Thoracic aorta (tissue), 2 donors: ENCODE results near the gene SIX3. TPM values are rescaled to one million over a fixed set of nuclear protein-coding genes. Genes with fewer than 3 reads are reported as not detected.

ENCODE experiments used
- ATAC-seq: fragments of 150-250 bp; one replicate; pipeline ENCODE4 v1.8.0; 2017; ENCODE audit warnings: low read depth; ENCODE audit not compliant: insufficient number of reproducible peaks, low FRiP score
- DNase-seq: peaks from one replicate; pipeline ENCODE4 v3.0.0-alpha.2; 2020; ENCODE audit warnings: low spot score
- H3K27ac ChIP-seq, 2 donors: fragments of 200-600 bp; sonication (generic); 1 replicate in 1 of 2; 2 replicates in 1 of 2; pipeline ENCODE4 v1.5.1; 2016; ENCODE audit warnings: mild to moderate bottlenecking in 2 of 2, moderate library complexity in 2 of 2
- H3K27me3 ChIP-seq: fragments of 200-600 bp; sonication (generic); replicated peaks from 2 replicates; pipeline ENCODE4 v1.6.0; 2016; ENCODE audit warnings: mild to moderate bottlenecking; ENCODE audit not compliant: insufficient read depth
- H3K36me3 ChIP-seq: fragments of 200-600 bp; sonication (generic); one replicate; pipeline ENCODE4 v1.5.1; 2016
- H3K4me1 ChIP-seq, 2 donors: fragments of 200-600 bp; sonication (generic); 1 replicate in 1 of 2; 2 replicates in 1 of 2; pipeline versions ENCODE4 v1.5.1 to v1.6.0; 2016; ENCODE audit warnings: low read depth in 2 of 2, mild to moderate bottlenecking in 1 of 2; ENCODE audit not compliant: control insufficient read depth in 1 of 2
- H3K4me3 ChIP-seq: fragments of 200-600 bp; sonication (generic); 2 replicates; pipeline ENCODE4 v1.5.1; 2016; ENCODE audit warnings: mild to moderate bottlenecking
- H3K9me3 ChIP-seq: fragments of 200-600 bp; sonication (generic); 2 replicates; pipeline ENCODE4 v1.5.1; 2016
- total RNA-seq, 2 donors: library from RNA; depleted of rRNA; stranded (reverse); fragments of >200 nt; gene quantifications; one replicate each; pipeline versions ENCODE4 v1.1.0 to v1.2.3, GENCODE V29; 2016
- TF ChIP-seq, protein P1 (sequence below): fragments of 200-600 bp; sonication (generic); IDR thresholded peaks from one replicate; pipeline ENCODE4 v1.5.1; 2019; ENCODE audit warnings: antibody characterized with exemption

The SIX3 gene
- total RNA-seq, 2 donors from 2014 or later: 0.14 TPM; not detected in 1

DNA sequence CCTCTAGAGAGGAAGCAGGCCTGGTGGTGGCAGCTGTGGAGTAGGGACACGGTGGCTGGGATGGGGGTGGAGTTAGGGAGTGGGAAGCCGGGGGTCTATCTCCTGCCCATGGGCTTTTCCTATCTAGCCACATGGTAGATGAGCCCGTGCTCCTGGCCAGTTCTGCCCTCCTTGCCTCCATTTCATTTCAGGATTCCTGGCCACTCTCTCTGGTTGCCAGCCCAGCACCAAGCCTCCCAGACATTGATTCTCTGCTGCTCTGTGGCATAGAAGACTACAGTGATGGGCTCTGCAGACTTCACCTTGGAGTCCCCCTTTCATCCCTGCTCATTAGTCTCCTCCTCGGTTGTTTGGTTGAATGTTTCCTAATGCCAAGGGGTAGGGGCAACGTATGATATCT, 19.4 kb downstream of the SIX3 start:
- H3K4me3 ChIP-seq: no peak overlapping the region
- no peaks in the 10 kb centered on the region for H3K27me3 ChIP-seq
- no peak for DNase-seq
- H3K27ac ChIP-seq: no peak overlapping the region
- no peak for ATAC-seq
- no peaks in the 10 kb centered on the region for H3K36me3 ChIP-seq
- H3K9me3 ChIP-seq: no peaks in the 10 kb centered on the region
- no peaks in the 10 kb centered on the region for H3K4me1 ChIP-seq
- TF ChIP-seq, protein P1, sequence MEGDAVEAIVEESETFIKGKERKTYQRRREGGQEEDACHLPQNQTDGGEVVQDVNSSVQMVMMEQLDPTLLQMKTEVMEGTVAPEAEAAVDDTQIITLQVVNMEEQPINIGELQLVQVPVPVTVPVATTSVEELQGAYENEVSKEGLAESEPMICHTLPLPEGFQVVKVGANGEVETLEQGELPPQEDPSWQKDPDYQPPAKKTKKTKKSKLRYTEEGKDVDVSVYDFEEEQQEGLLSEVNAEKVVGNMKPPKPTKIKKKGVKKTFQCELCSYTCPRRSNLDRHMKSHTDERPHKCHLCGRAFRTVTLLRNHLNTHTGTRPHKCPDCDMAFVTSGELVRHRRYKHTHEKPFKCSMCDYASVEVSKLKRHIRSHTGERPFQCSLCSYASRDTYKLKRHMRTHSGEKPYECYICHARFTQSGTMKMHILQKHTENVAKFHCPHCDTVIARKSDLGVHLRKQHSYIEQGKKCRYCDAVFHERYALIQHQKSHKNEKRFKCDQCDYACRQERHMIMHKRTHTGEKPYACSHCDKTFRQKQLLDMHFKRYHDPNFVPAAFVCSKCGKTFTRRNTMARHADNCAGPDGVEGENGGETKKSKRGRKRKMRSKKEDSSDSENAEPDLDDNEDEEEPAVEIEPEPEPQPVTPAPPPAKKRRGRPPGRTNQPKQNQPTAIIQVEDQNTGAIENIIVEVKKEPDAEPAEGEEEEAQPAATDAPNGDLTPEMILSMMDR: no peak

DNA sequence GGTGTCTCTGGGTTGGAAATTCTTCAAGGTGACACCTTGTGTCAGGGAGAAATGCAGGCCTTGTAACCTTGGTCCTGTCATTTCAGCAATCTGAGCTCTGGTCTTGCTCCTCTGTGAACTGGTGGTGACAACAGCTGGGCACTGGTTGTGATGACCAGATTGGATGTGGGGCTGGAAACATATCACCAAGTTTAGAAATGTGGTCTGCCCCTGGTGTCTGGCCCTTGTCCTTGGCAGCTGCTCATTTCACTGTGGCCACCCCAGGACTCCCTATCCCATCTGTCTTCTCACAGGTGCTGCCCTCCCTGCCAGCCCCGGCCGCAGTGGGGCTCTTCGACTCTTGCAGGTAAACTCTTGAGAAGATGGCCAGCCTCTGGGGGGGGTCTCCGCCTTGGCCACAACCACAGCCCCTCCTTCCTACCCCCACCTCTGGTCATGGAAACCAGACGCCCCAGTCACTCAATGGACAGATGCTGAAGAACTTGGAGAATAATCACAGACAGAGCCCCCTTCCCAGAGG, 20.7 kb downstream of the SIX3 start:
- DNase-seq (no peak), ATAC-seq (no peak)
- H3K27ac ChIP-seq: no peak overlapping the region
- no peaks in the 10 kb centered on the region for H3K9me3 ChIP-seq
- no peaks in the 10 kb centered on the region for H3K4me1 ChIP-seq
- no peaks in the 10 kb centered on the region for H3K27me3 ChIP-seq
- H3K36me3 ChIP-seq: no peaks in the 10 kb centered on the region
- no peak overlapping the region for H3K4me3 ChIP-seq
- TF ChIP-seq, protein P1: no peak

DNA sequence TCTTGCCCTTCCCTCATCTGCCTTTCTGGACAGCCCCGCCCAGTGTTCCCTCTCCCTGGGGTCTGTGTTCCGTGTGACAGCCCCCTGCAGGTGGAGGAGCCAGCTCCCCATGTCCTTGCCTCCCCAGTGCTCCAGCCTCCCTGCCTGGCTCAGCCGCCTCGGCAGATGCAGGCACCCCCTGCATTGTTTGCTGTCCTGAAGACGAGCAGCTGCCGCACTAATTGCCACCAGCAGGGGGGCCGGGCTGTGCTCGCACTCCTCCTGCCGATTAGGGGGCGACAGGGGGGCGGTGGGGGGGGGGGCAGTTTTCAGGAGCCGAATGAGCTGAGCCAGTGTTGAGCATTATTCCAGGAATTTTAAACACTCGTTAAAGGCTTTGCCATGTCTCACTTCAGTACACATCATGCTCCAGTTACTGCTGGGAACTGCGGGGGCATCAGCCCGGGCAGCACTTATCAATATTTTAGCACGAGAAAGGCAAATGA, 23.3 kb downstream of the SIX3 start:
- Histone ChIP-seq H3K4me3 (no peak overlapping the region), H3K9me3 (no peaks in the 10 kb centered on the region), H3K27me3 (no peaks in the 10 kb centered on the region), H3K4me1 (no peaks in the 10 kb centered on the region), H3K36me3 (no peaks in the 10 kb centered on the region), H3K27ac (no peak overlapping the region)
- no peak for ATAC-seq
- TF ChIP-seq, protein P1: no peak
- DNase-seq: no peak

DNA sequence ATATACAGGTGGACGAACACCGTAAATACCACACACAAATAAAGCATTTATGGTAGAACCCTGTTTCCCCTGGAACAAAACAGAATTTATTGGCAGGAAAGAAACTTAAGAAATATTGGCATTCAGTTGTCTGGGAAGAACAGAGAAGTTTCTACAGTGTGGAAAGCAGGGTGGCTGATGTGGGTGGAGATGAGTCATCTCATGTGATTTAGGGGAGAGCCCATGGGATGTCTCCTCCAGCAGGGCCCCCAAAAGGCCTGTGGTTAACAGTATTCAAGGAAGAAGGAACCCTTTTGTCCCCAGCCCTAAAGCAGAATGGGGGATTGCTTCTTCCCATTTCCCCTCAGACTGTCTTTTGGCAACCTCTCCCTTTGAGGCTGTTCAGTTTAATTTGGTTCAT, 24.2 kb downstream of the SIX3 start:
- Histone ChIP-seq H3K4me1 (no peaks in the 10 kb centered on the region), H3K9me3 (no peaks in the 10 kb centered on the region), H3K27me3 (no peaks in the 10 kb centered on the region), H3K4me3 (no peak overlapping the region), H3K36me3 (no peaks in the 10 kb centered on the region), H3K27ac (no peak overlapping the region)
- TF ChIP-seq, protein P1: no peak
- DNase-seq: no peak
- no peak for ATAC-seq

DNA sequence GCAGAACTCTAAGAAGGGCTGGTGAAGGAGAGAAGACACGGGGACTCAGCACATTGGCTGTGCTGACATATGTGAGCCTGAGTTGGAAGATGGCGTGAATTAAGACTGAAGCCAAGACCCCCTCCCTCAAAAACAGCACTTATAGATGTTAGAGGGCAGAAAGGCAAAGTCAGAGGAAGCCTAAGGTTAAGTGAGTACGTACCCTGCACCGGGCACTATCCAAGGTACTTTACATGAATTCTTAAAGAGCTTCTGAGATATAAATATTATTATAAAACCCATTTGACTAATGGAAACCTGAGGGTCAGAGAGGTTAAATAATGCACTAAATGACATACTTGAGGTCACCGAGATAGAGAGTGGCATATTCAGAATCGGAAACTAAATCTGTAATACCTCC, 25.6 kb downstream of the SIX3 start:
- TF ChIP-seq, protein P1: no peak
- Histone ChIP-seq H3K36me3 (no peaks in the 10 kb centered on the region), H3K4me1 (no peaks in the 10 kb centered on the region), H3K9me3 (no peaks in the 10 kb centered on the region), H3K27me3 (no peaks in the 10 kb centered on the region), H3K4me3 (no peak overlapping the region), H3K27ac (no peak overlapping the region)
- DNase-seq: no peak
- ATAC-seq: no peak
